GM12873 (cell line): Measurements from ENCODE around the gene CRYBG3.

Experiments used
- TF ChIP-seq, protein P1 (sequence below): IDR thresholded peaks from 2 replicates; pipeline ENCODE4 v1.5.1; 2012; ENCODE audit warnings: low read depth, mild to moderate bottlenecking, moderate library complexity, low read length, control low read depth; ENCODE audit not compliant: insufficient read depth; ENCODE audit errors: missing control alignments

Gene CRYBG3

DNA sequence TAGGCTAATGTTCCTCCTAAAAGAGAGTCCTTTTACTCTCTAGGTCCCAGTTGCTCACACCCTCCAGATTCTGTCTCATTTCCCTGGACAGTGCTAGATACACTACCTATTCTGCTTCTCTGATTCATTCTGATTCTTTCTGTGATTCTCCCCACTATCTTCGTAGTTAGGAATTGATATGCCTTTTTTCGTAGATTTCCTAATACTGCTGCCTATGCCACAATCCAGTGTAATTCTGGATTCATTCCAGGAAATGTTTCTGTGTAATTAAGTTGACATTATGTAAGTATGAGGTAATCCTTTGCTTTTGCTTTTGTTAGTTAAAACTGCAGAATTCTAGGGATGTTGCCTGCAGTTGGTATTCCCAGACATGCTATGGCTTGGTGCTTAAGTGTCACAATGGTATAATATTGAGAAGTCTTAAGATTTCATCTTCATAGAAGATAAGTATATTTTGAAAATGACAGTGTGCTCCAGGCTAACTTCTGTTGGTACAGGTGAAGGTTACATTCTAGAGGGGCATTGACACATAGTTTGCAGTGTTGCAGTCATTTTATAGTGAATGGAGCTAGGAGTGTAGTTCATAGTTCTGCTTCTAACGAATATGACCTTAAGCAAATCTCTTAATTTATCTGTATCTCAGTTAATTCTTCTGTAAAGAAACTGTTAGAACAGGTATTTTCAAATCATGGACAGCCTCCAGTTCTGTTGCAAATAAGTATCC, 96.2 kb downstream of the CRYBG3 start:
- TF ChIP-seq, protein P1, sequence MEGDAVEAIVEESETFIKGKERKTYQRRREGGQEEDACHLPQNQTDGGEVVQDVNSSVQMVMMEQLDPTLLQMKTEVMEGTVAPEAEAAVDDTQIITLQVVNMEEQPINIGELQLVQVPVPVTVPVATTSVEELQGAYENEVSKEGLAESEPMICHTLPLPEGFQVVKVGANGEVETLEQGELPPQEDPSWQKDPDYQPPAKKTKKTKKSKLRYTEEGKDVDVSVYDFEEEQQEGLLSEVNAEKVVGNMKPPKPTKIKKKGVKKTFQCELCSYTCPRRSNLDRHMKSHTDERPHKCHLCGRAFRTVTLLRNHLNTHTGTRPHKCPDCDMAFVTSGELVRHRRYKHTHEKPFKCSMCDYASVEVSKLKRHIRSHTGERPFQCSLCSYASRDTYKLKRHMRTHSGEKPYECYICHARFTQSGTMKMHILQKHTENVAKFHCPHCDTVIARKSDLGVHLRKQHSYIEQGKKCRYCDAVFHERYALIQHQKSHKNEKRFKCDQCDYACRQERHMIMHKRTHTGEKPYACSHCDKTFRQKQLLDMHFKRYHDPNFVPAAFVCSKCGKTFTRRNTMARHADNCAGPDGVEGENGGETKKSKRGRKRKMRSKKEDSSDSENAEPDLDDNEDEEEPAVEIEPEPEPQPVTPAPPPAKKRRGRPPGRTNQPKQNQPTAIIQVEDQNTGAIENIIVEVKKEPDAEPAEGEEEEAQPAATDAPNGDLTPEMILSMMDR, result no peak

- TF ChIP-seq, protein P1, result no peak
These were observed 105.9 kb downstream of the CRYBG3 start for GRCh38 chr3:97927704-97928103.

DNA sequence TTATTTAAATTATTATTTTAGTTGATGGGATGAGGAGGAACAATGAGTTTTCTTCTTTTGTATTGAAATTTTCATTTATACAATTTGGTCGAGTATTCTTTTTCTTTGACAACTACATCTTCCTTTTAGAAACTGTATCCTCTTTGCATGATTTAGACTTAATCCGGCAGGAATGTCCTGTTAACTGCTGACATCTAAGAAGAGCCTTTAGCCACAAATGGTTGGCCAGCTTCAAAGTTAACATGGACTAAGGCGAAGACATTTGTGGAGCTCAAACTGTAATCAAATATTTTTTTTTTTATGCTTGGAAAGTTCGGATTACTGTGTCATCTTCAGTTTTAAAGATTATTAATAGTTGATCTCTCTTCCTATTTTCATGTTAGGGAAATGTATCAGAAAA, 107.2 kb downstream of the CRYBG3 start:
- TF ChIP-seq, protein P1, result no peak

DNA sequence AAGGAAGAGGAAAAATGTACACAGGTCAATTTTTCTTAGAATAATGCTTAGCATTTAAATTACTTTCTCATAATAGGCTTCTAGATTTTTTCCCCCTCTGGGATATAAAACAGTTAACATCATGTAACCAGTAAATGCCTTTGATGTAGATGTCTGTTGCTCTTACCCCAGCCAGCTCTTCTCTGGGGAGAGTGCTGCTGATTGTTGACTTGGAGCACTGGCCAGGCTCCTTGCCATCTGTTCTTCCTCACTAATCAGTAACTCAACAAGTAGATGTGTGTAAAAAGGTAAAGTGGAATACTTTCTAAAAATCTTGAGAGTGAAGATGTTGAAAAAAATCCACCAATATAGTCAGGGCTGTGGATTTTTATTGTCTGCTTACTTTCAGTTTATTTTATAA, 108.2 kb downstream of the CRYBG3 start:
- TF ChIP-seq, protein P1, result no peak

- TF ChIP-seq, protein P1, result no peak
These were observed 109.4 kb downstream of the CRYBG3 start for GRCh38 chr3:97931218-97931617.

- TF ChIP-seq, protein P1, result no peak
These were observed 110.6 kb downstream of the CRYBG3 start for GRCh38 chr3:97932387-97932801.

- TF ChIP-seq, protein P1, result no peak
These were observed 113.3 kb downstream of the CRYBG3 start for GRCh38 chr3:97934980-97935695.
